Measurements from ENCODE around the gene EEF1G. TPM values are rescaled to one million over a fixed set of nuclear protein-coding genes. Genes with fewer than 3 reads are reported as not detected.

EEF1G gene
- total and polyA plus RNA-seq, 9 of the 15 experiments (the other 6 are each of a cell fraction or from before 2014, with no cell fraction given), result 985 to 2,349 (median 2,035) TPM

- TF ChIP-seq BRD4 (IDR thresholded peaks at IDR 0.05) (no peak), ZBTB2 (IDR thresholded peaks at IDR 0.05) (peak; percentile 34; the same call in 1 of the 2 replicates), DLX4 (CRISPR knock-in tag; IDR thresholded peaks at IDR 0.05) (no peak), ZNF511 (CRISPR knock-in tag; IDR thresholded peaks at IDR 0.05) (peak; percentile 85), CTCF (IDR thresholded peaks at IDR 0.05 in 2 of 3, conservative IDR thresholded peaks at IDR 0.05 in 1 of 3; ENCODE audit: insufficient read depth in 2 of 3, low read depth in 1 of 3, low read length in 3 of 3) (peak; percentile 97 to 98 (median 97)), EGR1 (conservative IDR thresholded peaks at IDR 0.05) (no peak), DEAF1 (CRISPR knock-in tag; IDR thresholded peaks at IDR 0.05) (peak; percentile 91), TEAD4 (IDR thresholded peaks at IDR 0.05; ENCODE audit: low read length) (no peak), TEAD4 (CRISPR knock-in tag; IDR thresholded peaks at IDR 0.05; ENCODE audit: borderline replicate concordance) (no peak), PTRF (tag; IDR thresholded peaks at IDR 0.05) (no peak), CHCHD3 (CRISPR knock-in tag; IDR thresholded peaks at IDR 0.05) (no peak), ZNF23 (CRISPR knock-in tag; IDR thresholded peaks at IDR 0.05) (no peak), SAP30 (IDR thresholded peaks at IDR 0.05; ENCODE audit: borderline replicate concordance, insufficient read depth, low read depth, low read length, poor library complexity, severe bottlenecking) (no peak)
These were observed 30.7 kb downstream of the EEF1G start (continued) for GRCh38 chr11:62542750-62543567.

All from K562 (cell line).